ENCODE results near the gene CCDC169.

CCDC169 gene

DNA sequence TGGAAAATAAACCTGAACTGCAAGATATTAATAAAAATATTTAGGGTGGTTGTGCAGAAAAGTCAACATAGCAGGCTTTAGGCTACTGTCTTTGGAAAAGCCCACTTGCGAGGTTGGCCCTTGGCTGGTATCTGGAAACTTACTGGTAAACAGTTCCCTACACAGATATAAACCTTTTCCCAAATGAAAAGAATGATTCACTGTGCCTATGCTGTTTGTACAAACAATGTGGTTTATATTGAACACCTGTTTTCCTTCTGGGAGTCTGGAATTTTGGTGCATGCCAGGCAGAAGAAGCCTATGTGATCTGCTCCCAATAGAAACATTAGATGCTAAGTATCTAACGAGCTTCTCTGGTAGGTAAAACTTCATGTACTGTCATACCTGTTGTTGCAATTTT is 53.5 kb downstream of the CCDC169 start:
- no peak for DNase-seq (ENCODE audit: low read depth in 2 of 2)

DNA sequence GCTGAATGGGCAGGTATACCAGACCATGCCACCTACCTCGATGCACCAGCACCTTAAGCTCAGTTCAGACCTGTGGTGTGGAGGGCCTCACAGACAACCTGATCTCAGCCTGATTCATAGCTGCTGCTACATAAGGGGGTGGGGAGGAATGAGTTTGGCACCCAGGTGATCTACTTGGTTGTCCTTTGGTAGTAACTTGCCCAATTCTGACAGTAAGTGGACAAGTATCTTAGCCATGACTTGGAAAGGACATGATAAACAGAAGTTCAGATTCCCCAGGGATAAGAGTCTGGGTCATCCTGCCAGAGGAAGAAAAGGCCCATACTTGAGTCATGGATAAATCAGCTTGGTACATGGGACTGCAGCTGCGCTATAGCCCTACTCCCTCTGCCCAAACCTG is 54.9 kb downstream of the CCDC169 start:
- DNase-seq (ENCODE audit: low read depth in 2 of 2), result no peak

DNA sequence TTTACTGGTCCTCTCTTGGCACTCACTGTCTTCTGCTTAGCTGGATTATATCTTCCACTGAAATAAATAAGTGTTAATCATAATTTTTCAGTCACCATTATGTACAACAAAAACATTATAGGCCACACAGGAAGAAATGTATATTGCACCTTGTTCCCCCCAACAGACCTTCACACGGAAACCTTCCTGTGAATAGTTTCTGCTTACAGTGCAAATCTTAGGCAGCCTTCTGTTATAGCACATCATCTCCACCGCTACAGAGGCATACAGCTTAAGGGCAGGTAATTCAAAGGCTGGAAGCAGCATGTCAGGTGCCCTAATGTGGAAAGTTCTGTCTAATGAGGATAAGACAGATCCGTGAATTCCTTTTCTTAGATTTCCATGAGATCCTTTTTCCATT is 66.4 kb downstream of the CCDC169 start:
- no peak for DNase-seq (ENCODE audit: low read depth in 2 of 2)

DNA sequence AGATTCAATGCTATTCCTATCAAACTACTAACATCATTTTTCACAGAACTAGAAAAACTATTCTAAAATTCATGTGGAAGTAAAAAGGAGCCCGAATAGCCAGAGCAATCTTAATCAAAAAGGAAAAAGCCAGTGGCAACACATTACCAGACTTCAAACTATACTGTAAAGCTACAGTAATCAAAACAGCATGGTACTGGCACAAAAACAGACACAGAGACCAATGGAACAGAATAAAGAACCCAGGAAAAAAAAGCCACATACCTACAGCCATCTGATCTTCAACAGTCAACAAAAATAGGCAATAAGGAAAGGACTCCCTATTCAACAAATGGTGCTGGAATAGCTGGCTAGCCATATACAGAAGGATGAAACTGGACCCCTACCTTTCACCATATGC is 72.9 kb downstream of the CCDC169 start:
- DNase-seq (ENCODE audit: low read depth in 2 of 2), result no peak

DNA sequence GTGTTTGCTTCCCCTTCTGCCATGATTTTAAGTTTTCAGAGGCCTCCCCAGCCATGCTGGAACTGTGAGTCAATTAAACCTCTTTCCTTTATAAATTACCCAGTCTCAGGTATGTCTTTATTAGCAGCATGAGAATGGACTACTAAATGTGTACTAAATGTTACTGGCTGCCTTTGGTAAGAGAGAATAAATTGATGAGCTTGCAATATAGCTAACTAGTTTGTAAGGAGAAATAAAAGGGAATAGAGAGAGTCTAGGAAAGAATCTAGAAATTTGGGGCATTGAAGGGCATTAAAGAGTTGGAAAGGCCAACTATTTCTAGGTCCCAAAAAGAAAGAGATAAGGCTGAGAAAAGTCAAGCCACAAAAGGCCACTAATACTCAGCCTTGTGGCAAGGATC is 77.7 kb downstream of the CCDC169 start:
- DNase-seq (ENCODE audit: low read depth in 2 of 2), result no peak

DNA sequence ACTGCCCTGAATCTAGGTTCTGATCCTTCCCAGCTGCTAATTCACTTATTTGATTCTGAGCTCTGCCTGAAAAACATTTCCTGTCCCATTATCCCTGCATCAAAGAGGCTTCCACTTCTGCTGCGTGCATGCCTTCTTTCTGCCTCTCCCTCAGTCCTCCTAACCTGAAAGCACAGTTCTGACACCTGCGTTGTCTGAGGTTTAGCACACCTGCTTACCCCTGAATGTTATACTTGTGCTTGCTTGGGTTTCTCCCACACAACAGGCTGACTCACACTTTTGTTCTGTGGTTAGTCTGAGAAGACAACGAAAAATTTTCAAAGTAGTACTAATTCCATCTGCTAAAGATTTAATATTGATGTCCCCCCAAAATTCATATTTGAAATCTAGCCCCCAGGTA is 80.2 kb downstream of the CCDC169 start:
- DNase-seq (ENCODE audit: low read depth in 2 of 2), result no peak

DNA sequence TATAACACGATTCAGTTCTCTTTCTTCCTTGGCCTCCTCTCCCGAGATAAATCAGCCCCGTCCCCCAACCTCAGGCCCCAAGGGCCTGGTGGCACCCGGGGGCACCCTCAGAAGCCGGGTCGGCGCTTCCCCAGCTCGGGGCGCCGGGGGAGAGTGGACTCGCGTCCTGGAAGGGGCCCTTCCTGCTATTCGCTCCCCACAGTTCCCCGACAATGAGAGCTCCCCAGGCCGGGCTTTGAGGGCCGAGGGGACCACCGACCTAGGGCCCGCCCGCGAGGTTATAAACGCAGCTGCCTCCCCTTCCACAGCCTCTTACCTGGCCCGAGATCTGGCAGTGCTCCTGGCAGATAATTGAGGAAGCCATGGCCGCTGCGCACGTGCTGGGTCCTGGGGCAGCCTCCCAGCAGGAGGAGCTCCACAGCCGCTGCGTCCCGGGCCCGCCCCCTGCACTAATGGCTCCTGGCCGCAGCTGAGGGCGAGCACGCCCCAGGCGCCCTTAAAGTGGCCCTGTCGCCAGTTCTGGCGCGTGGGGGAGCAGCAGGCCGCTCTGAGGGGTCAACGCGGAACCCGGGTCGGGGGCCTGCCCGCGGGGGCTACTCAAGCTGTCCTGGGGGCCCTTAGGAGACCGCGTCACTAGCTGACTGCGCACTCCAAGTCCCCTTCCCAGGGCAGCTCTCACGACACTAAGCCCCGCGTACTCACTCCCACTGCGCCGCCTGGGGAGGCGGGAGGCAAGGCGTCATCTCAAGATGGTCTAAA is 83.3 kb downstream of the CCDC169 start, which contains the start of gene SOHLH2:
Gene SOHLH2, minus strand, starts transcription at position 394 of the 759 bp plus-strand sequence. Its CDS starts 30 bp downstream, at position 364.
- no peak for DNase-seq (ENCODE audit: low read depth in 2 of 2)

DNA sequence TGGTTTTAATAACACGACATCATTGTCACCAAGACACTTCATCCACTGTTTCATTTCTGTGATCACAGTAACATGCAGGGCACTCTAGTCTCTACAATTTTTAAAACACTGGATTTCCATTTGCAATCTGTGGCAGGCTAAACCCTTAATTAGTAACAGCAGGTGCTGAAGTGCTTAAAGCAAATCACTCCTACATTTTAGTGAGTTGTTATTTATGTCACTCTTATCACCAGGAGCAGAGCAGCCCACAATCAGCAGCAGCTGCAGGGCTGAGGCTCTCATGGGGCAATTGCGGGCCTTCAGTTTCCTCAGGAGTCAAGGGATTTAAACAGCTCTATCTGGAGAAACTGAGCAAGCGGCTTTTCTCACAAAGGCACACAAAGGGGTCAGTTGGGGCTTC is 84.8 kb downstream of the CCDC169 start:
- DNase-seq (ENCODE audit: low read depth in 2 of 2), result no peak

DNA sequence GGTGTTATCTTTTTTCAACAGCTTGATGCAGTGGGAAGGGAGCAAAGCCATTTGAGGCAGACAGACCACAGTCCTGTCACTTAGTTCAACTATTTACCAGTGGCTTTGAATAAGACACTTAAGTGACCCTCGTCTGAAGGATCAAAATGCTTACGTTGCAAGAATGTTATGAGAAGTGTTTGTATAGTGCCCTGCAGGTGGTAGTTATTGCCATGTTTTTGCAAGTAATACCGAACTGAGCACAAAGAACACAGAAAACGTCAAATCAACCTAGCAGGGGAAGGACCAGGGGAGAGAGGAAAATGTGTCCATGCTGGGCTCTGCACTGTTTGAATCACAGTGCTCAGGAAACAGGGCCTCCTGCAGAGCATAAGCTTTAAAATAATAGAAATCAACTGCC is 86.0 kb downstream of the CCDC169 start:
- no peak for DNase-seq (ENCODE audit: low read depth in 2 of 2)

DNA sequence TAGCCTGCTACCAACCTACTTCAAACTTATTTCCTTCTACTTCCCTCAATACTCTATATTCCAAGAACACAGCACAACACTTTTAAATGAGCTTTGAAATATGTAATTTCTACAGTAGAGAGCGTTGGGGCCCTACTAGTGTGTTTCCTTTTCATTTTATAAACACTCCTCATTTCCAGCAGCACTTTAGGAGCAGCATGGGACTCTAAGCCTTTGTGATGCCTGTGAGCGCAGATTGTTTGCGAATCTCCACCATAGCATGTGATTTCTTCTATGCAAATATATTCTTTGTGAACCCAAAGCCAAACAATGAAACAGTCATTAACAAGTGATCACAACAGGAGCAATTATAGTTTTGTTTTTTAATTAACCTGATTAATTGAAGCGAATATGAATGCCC is 86.9 kb downstream of the CCDC169 start:
- DNase-seq (ENCODE audit: low read depth in 2 of 2), result no peak

DNA sequence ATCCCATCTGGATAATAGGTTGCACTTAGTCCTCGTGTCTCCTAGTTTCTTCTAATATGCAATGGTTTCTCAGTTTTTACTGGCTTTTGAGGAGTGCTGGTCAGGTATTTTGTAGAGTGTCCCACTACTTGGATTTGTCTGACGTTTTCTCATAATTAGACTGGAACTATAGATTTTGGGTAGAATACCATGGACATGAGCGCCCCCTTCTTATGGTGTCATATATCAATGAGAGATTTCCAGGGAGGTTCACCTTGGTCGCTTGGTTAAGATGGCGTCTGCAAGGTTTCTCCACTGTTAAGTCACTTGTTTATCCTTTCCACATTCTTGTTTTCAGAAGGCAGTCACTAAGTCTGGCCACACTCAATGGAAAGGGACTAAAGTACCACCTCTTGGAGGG is 89.9 kb downstream of the CCDC169 start:
- DNase-seq (ENCODE audit: low read depth in 2 of 2), result no peak

DNA sequence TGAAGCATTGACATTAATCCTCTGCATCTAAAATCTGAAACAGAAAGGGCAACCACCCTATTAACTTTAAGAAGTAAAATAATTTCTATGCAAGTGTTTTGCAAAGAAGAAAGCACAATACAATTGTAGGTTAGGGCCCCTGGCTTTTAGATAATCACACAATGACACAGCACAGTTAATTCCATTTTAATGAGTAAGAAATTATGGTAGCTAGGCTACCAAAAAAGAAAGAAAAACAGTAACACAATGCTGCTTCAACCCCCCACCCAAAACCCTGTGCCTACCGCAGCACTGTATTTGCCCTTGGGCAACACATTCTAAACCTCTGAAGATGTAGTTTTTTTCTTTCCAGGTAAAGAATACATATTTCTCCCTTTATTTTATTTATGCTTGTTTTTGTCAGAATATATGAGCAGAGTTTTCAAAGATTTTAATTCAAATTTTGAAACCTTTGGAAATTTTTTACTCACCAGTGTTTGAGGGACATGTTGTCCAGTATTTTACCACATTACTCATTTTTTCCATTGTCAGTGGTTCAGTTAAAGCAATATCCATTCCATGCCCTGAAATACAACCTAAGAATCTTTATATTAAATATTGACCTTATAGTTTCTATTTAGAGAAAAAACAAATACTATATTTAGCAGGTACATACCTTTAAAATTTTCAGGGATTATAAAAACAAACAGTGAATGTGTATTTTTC is 104.3 kb downstream of the CCDC169 start:
- no peak for DNase-seq (ENCODE audit: low read depth in 2 of 2)

DNA sequence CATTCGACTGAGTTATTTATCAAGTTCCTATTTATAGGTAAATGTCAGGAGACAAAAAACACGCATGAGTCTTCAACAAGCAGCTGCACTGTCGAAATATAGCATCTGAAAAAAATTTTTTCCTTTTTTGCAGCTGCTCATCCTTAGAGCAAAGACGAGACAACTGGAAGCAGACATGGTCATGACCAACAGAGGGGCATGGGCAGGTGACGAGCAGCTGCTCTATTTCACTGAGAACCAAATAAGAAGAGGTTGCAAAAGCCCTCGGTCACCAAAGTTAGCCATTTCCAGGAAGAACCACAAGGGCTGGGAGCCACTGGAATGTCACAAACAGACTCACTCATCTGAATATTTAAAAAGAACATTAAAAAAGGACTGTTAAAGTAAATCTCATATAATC is 105.4 kb downstream of the CCDC169 start:
- DNase-seq (ENCODE audit: low read depth in 2 of 2), result no peak

DNA sequence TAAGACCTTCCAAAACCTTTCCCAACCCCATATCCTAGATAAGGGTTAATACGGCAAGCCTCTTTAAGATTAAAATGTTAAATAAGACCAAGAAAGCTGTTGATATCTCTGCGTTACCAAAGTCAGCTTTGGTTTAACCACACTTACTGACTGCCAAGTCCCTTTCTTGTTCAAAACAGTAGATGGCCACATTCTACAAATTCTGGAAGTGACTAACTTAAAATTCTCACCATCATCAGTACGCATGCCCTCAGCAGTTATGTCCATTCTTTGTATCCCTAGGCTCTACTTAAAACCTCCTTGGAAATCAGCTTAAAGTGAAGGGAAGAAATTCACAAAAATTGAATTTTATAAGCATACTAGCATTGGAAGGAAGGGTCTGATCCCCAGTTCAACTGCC is 106.8 kb downstream of the CCDC169 start:
- no peak for DNase-seq (ENCODE audit: low read depth in 2 of 2)

DNA sequence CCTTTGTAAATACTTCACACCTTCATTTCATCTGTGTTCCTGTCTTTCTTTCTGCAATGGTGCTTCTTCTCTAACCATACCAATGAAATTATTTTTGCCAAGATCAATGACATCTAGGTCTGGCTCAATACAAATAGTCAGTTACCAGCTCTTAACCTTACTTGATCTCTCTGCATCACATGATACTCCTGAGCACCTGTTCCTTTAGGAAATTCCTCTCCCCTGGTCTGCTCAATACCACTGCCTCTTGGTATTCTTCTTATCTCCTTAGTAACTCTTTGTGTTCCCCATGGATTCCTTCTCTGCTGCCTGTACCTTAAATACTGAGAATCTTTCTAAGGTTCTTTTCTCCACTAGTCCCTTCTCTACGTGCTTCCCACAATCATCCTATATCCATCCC is 109.2 kb downstream of the CCDC169 start:
- DNase-seq (ENCODE audit: low read depth in 2 of 2), result no peak

DNA sequence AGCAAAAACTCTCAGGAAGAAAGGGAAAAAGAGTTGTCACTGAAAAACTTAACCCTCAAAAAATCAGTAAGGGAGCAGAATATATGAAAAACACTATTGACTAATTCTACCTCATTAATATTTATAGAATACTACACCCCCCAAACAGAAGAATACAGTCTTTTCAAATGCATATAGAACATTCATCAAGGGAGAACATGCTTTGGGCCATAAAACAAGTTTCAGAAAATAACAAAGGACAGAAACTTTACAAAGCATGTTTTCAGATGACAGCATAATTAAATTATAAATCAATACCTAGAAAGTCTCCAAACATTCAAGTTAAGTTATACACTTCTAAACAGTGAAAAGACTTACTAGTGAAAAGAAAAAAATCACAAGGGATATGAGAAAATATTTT is 113.7 kb downstream of the CCDC169 start:
- DNase-seq (ENCODE audit: low read depth in 2 of 2), result no peak
